Ascending aorta (tissue), 2 donors: ENCODE data around the gene SLC22A13. TPM values are rescaled to one million over a fixed set of nuclear protein-coding genes. Genes with fewer than 3 reads are reported as not detected.

Experiments
- DNase-seq, 2 donors: peaks; one replicate each; pipeline ENCODE4 v3.0.0-alpha.2; 2019; ENCODE audit warnings: low spot score in 2 of 2
- H3K27ac ChIP-seq, 2 donors: fragments of 200-600 bp; sonication (generic); one replicate each; pipeline ENCODE4 v1.5.1; 2016 to 2017; ENCODE audit warnings: mild to moderate bottlenecking in 1 of 2
- H3K27me3 ChIP-seq: fragments of 200-600 bp; sonication (generic); one replicate; pipeline ENCODE4 v1.5.1; 2017
- H3K36me3 ChIP-seq, 2 donors: fragments of 200-600 bp; sonication (generic); one replicate each; pipeline ENCODE4 v1.5.1; 2016
- H3K4me1 ChIP-seq, 2 donors: fragments of 200-600 bp; sonication (generic); one replicate each; pipeline ENCODE4 v1.5.1; 2016 to 2017; ENCODE audit warnings: mild to moderate bottlenecking in 1 of 2
- H3K4me3 ChIP-seq, 2 donors: fragments of 200-600 bp; sonication (generic); one replicate each; pipeline ENCODE4 v1.5.1; 2016 to 2017; ENCODE audit warnings: mild to moderate bottlenecking in 1 of 2
- H3K9me3 ChIP-seq, 2 donors: fragments of 200-600 bp; sonication (generic); one replicate each; pipeline ENCODE4 v1.5.1; 2016
- CTCF ChIP-seq, 3 experiments: fragments of 200-600 bp in 2 of 3; fragments of 450-650 bp in 1 of 3; sonication (generic) in 2 of 3; IDR thresholded peaks; one replicate each; pipeline ENCODE4 v1.5.1; 2016 to 2019; ENCODE audit warnings: antibody characterized with exemption in 3 of 3, mild to moderate bottlenecking in 1 of 3, moderate library complexity in 1 of 3
- intact Hi-C: fragments of 100-400 bp; cut with DNase I; formaldehyde crosslinking; loops from one replicate; pipeline ENCODE4 v1.15.1; 2023
- total RNA-seq: library from RNA; depleted of rRNA; stranded (reverse); fragments of >200 nt; gene quantifications from one replicate; pipeline ENCODE4 v1.1.0, GENCODE V29; 2016

Gene SLC22A13
- total RNA-seq, 1 donor from 2014 or later, result not detected

GRCh38 chr3:38264779-38265178 lies 833 bp upstream of the SLC22A13 start:
- H3K36me3 ChIP-seq, result peaks cover 0 to 4% of the 10 kb centered on the region in 2 donors
- no peak overlapping the region for H3K27ac ChIP-seq
- no peaks in the 10 kb centered on the region for H3K27me3 ChIP-seq
- no peak overlapping the region for H3K4me3 ChIP-seq
- intact Hi-C loops, result no loop called here
- H3K4me1 ChIP-seq, result no peaks in the 10 kb centered on the region
- no peak for DNase-seq
- no peak for TF ChIP-seq CTCF (IDR thresholded peaks at IDR 0.05)
- H3K9me3 ChIP-seq, result no peaks in the 10 kb centered on the region

GRCh38 chr3:38266810-38267209 lies 1.2 kb downstream of the SLC22A13 start:
- intact Hi-C loops, result no loop called here
- no peak for DNase-seq

GRCh38 chr3:38267662-38268061 lies 2.0 kb downstream of the SLC22A13 start:
- DNase-seq, result no peak
- intact Hi-C loops, result no loop called here
- H3K27ac ChIP-seq, result no peak overlapping the region
- H3K27me3 ChIP-seq, result no peaks in the 10 kb centered on the region
- no peak for TF ChIP-seq CTCF (IDR thresholded peaks at IDR 0.05)
- no peaks in the 10 kb centered on the region for H3K4me1 ChIP-seq
- no peaks in the 10 kb centered on the region for H3K9me3 ChIP-seq
- no peak overlapping the region for H3K4me3 ChIP-seq
- no peaks in the 10 kb centered on the region for H3K36me3 ChIP-seq

More at GRCh38 chr3:38266810-38267209, 1.2 kb downstream of the SLC22A13 start:
- Histone ChIP-seq H3K9me3 (no peaks in the 10 kb centered on the region), H3K4me1 (no peaks in the 10 kb centered on the region), H3K36me3 (no peaks in the 10 kb centered on the region), H3K27me3 (no peaks in the 10 kb centered on the region), H3K4me3 (no peak overlapping the region), H3K27ac (no peak overlapping the region)
- TF ChIP-seq CTCF (IDR thresholded peaks at IDR 0.05), result no peak

GRCh38 chr3:38268087-38268486 lies 2.5 kb downstream of the SLC22A13 start:
- Histone ChIP-seq H3K27ac (no peak overlapping the region), H3K4me1 (no peaks in the 10 kb centered on the region), H3K4me3 (no peak overlapping the region), H3K36me3 (no peaks in the 10 kb centered on the region), H3K27me3 (no peaks in the 10 kb centered on the region), H3K9me3 (no peaks in the 10 kb centered on the region)
- intact Hi-C loops, result no loop called here
- no peak for DNase-seq
- no peak for TF ChIP-seq CTCF (IDR thresholded peaks at IDR 0.05)

DNA sequence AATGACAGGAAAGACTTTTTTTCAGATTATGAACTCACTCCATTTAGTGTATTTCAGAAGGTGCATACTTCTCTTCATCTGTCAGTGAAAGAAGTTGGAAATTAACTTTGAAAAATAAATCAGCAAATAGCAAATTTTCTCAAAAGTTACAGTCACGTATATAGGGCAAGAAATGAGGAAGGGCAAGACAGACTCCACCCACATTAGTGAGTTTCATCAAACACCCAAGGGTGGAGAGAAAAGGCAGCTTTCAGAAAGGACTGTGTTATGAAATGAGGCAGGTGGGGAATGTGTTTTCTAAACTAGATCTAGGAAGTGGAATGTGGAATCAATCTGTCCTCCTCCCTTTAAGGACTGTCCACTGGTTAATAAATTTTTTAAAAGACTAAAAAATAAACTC lies 2.9 kb downstream of the SLC22A13 start:
- DNase-seq, result no peak
- Histone ChIP-seq H3K27ac (no peak overlapping the region), H3K27me3 (no peaks in the 10 kb centered on the region), H3K4me1 (no peaks in the 10 kb centered on the region), H3K9me3 (no peaks in the 10 kb centered on the region), H3K36me3 (no peaks in the 10 kb centered on the region), H3K4me3 (no peak overlapping the region)
- no peak for TF ChIP-seq CTCF (IDR thresholded peaks at IDR 0.05)
- intact Hi-C loops, result no loop called here

DNA sequence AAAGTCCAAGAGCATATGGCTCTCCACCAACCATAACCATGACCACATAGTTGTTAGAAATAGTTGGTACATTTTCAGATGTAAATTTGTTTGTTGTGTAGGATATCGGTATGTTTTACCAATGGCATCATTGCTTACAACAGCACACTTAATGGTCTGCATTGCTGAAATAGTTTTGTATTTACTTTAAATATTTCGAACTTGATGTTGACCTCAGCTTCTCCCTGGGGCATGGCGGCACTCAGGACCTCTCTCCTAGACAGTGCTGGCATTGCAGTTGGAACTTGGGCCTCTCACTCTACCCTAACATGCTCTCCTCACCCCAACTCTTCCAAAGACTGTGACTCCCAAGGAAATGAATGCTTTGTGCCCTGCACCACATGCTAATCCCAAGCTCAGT lies 5.0 kb downstream of the SLC22A13 start:
- H3K4me3 ChIP-seq, result no peak overlapping the region
- no peak for TF ChIP-seq CTCF (IDR thresholded peaks at IDR 0.05)

More for the DNA sequence above, 5.0 kb downstream of the SLC22A13 start:
- Histone ChIP-seq H3K9me3 (no peaks in the 10 kb centered on the region), H3K27ac (no peak overlapping the region), H3K4me1 (no peaks in the 10 kb centered on the region), H3K36me3 (peaks cover 0 to 6% of the 10 kb centered on the region in 2 donors), H3K27me3 (no peaks in the 10 kb centered on the region)
- intact Hi-C loops, result no loop called here
- no peak for DNase-seq
